Panc1 (cell line): Measurements from ENCODE around the gene HIKESHI. TPM values are rescaled to one million over a fixed set of nuclear protein-coding genes. Genes with fewer than 3 reads are reported as not detected.

Source experiments
- ATAC-seq: fragments of 200-7000 bp; cut with Tn5 transposase; 2 replicates; pipeline ENCODE4 v1.9.1; 2020; ENCODE audit warnings: mild to moderate bottlenecking, moderate library complexity
- BruUV-seq: library from RNA; stranded (reverse); fragments of 400-500 nt; replicated peaks from 2 replicates; lab custom pipeline; 2021; lab: Mats Ljungman, UMichigan
- CTCF ChIA-PET: fragments of 300-600 bp; sonication (Branson Sonifier 250); formaldehyde crosslinking; loops from one replicate; lab custom pipeline; 2022; ENCODE audit warnings: antibody characterized with exemption; lab: Charles Lee
- POLR2A ChIA-PET: fragments of 300-600 bp; sonication (Branson Sonifier 250); formaldehyde crosslinking; loops from one replicate; lab custom pipeline; 2022; ENCODE audit warnings: antibody characterized with exemption; lab: Charles Lee
- DNase-seq: peaks from one replicate; pipeline ENCODE4 v3.0.0-alpha.2; 2010; ENCODE audit warnings: low read depth, low spot score
- H3K27ac ChIP-seq: 2 replicates; pipeline ENCODE4 v1.5.1; 2011; ENCODE audit warnings: mild to moderate bottlenecking, low read length, inconsistent platforms
- H3K27me3 ChIP-seq: fragments of 200-500 bp; sonication (Bioruptor generic); 2 replicates; pipeline ENCODE4 v1.6.0; 2014; ENCODE audit warnings: low read length, inconsistent platforms; ENCODE audit not compliant: control insufficient read depth, insufficient read depth
- H3K36me3 ChIP-seq: fragments of 200-500 bp; sonication (Bioruptor generic); 2 replicates; pipeline ENCODE4 v1.5.1; 2014; ENCODE audit warnings: inconsistent platforms, mild to moderate bottlenecking, low read length, moderate library complexity; ENCODE audit not compliant: control insufficient read depth, insufficient read depth
- H3K4me1 ChIP-seq: 2 replicates; pipeline ENCODE4 v1.5.1; 2011; ENCODE audit warnings: inconsistent platforms, mild to moderate bottlenecking, low read length, moderate library complexity; ENCODE audit not compliant: control insufficient read depth, insufficient read depth
- H3K4me3 ChIP-seq, 2 experiments: 2 replicates each; pipeline ENCODE4 v1.5.1; 2011 to 2012; ENCODE audit warnings: low read depth in 2 of 2, low read length in 2 of 2, mild to moderate bottlenecking in 2 of 2, inconsistent platforms in 1 of 2, moderate library complexity in 1 of 2
- H3K9me3 ChIP-seq: fragments of 200-500 bp; sonication (Bioruptor generic); 2 replicates; pipeline ENCODE4 v1.5.1; 2014; ENCODE audit warnings: low read depth, mild to moderate bottlenecking, inconsistent platforms, low read length, moderate library complexity; ENCODE audit not compliant: control insufficient read depth, insufficient read depth
- POLR2AphosphoS5 ChIP-seq: IDR thresholded peaks from 2 replicates; pipeline ENCODE4 v1.6.1; 2012; ENCODE audit warnings: mild to moderate bottlenecking, low read depth, low read length, moderate library complexity
- SIN3A ChIP-seq: IDR thresholded peaks from 2 replicates; pipeline ENCODE4 v1.6.1; 2012; ENCODE audit warnings: low read depth, mild to moderate bottlenecking, low read length, moderate library complexity, borderline replicate concordance; ENCODE audit not compliant: insufficient read depth
- TCF7L2 ChIP-seq: IDR thresholded peaks from 2 replicates; pipeline ENCODE4 v1.6.1; 2011; ENCODE audit warnings: mild to moderate bottlenecking, low read depth, low read length, inconsistent platforms
- in situ Hi-C: cut with HindIII; loops from 2 replicates; pipeline ENCODE4 v1.10.0; 2016; ENCODE audit warnings: low sequenced_read_pairs, low pct_unique_long_range_greater_than_20kb
- intact Hi-C: fragments of 100-400 bp; cut with micrococcal nuclease; formaldehyde crosslinking; loops from one replicate; pipeline ENCODE4 v1.10.0; 2022; ENCODE audit not compliant: unreplicated experiment
- total RNA-seq: library from RNA; stranded (reverse); gene quantifications from one replicate; pipeline ENCODE4 v1.2.1, GENCODE V29; 2021; ENCODE audit not compliant: unreplicated experiment
- TF ChIP-seq, protein P1 (sequence below), 2 experiments: IDR thresholded peaks; 2 replicates each; pipeline ENCODE4 v1.6.1; 2011 to 2012; ENCODE audit warnings: low read depth in 2 of 2, control low read depth in 1 of 2, low read length in 1 of 2, mild to moderate bottlenecking in 1 of 2, moderate library complexity in 1 of 2; ENCODE audit not compliant: insufficient read depth in 1 of 2
- TF ChIP-seq, protein P2 (sequence below): fragments of 450-650 bp; IDR thresholded peaks from 2 replicates; pipeline ENCODE4 v1.5.1; 2017; ENCODE audit warnings: mild to moderate bottlenecking

HIKESHI gene
- total RNA-seq, 1 experiment from 2014 or later, result 61.3 TPM

GRCh38 chr11:86370171-86370570 is 68.1 kb downstream of the HIKESHI start:
- no peak for TF ChIP-seq POLR2AphosphoS5
- TF ChIP-seq SIN3A, result no peak
- TF ChIP-seq, protein P1, sequence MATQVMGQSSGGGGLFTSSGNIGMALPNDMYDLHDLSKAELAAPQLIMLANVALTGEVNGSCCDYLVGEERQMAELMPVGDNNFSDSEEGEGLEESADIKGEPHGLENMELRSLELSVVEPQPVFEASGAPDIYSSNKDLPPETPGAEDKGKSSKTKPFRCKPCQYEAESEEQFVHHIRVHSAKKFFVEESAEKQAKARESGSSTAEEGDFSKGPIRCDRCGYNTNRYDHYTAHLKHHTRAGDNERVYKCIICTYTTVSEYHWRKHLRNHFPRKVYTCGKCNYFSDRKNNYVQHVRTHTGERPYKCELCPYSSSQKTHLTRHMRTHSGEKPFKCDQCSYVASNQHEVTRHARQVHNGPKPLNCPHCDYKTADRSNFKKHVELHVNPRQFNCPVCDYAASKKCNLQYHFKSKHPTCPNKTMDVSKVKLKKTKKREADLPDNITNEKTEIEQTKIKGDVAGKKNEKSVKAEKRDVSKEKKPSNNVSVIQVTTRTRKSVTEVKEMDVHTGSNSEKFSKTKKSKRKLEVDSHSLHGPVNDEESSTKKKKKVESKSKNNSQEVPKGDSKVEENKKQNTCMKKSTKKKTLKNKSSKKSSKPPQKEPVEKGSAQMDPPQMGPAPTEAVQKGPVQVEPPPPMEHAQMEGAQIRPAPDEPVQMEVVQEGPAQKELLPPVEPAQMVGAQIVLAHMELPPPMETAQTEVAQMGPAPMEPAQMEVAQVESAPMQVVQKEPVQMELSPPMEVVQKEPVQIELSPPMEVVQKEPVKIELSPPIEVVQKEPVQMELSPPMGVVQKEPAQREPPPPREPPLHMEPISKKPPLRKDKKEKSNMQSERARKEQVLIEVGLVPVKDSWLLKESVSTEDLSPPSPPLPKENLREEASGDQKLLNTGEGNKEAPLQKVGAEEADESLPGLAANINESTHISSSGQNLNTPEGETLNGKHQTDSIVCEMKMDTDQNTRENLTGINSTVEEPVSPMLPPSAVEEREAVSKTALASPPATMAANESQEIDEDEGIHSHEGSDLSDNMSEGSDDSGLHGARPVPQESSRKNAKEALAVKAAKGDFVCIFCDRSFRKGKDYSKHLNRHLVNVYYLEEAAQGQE (IDR thresholded peaks at IDR 0.05; ENCODE audit: insufficient read depth in 1 of 2, low read depth in 2 of 2, low read length in 1 of 2), result no peak
- TF ChIP-seq, protein P2, sequence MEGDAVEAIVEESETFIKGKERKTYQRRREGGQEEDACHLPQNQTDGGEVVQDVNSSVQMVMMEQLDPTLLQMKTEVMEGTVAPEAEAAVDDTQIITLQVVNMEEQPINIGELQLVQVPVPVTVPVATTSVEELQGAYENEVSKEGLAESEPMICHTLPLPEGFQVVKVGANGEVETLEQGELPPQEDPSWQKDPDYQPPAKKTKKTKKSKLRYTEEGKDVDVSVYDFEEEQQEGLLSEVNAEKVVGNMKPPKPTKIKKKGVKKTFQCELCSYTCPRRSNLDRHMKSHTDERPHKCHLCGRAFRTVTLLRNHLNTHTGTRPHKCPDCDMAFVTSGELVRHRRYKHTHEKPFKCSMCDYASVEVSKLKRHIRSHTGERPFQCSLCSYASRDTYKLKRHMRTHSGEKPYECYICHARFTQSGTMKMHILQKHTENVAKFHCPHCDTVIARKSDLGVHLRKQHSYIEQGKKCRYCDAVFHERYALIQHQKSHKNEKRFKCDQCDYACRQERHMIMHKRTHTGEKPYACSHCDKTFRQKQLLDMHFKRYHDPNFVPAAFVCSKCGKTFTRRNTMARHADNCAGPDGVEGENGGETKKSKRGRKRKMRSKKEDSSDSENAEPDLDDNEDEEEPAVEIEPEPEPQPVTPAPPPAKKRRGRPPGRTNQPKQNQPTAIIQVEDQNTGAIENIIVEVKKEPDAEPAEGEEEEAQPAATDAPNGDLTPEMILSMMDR, result no peak
- no peak for TF ChIP-seq TCF7L2
- H3K9me3 ChIP-seq, result no peaks in the 10 kb centered on the region
- DNase-seq (no peak), ATAC-seq (no peak)
- BruUV-seq, result no TSS peak
- no peaks in the 10 kb centered on the region for H3K4me1 ChIP-seq
- no peaks in the 10 kb centered on the region for H3K36me3 ChIP-seq
- H3K4me3 ChIP-seq, result no peak overlapping the region
- H3K27ac ChIP-seq, result no peak overlapping the region
- intact Hi-C loops (loop anchor here (10.0 kb wide), 1 partner anchor 545 kb away; no protein-coding TSS in a partner anchor), in situ Hi-C loops (no loop called here)
- H3K27me3 ChIP-seq, result no peaks in the 10 kb centered on the region
- ChIA-PET POLR2A (no interaction called here), CTCF (no interaction called here)

GRCh38 chr11:86370922-86371594 is 69.0 kb downstream of the HIKESHI start:
- POLR2A ChIA-PET, result no interaction called here
- DNase-seq (no peak), ATAC-seq (no peak)
- Histone ChIP-seq H3K4me3 (no peak overlapping the region), H3K9me3 (no peaks in the 10 kb centered on the region), H3K27ac (no peak overlapping the region), H3K4me1 (no peaks in the 10 kb centered on the region), H3K27me3 (no peaks in the 10 kb centered on the region), H3K36me3 (no peaks in the 10 kb centered on the region)
- TF ChIP-seq, protein P1 (IDR thresholded peaks at IDR 0.05; ENCODE audit: insufficient read depth in 1 of 2, low read depth in 2 of 2, low read length in 1 of 2), result no peak
- TF ChIP-seq TCF7L2 (no peak), SIN3A (no peak), POLR2AphosphoS5 (no peak)
- TF ChIP-seq, protein P2, result no peak
- BruUV-seq, result no TSS peak
- CTCF ChIA-PET, result interaction anchor here (0.6 kb wide), 1 partner anchor 847 kb away, joined by 3 read pairs; no protein-coding TSS in a partner anchor
- in situ Hi-C loops (no loop called here), intact Hi-C loops (loop anchor here (10.0 kb wide), 1 partner anchor 544 kb away; no protein-coding TSS in a partner anchor)
